ENCODE results near the gene RCOR1. TPM values are rescaled to one million over a fixed set of nuclear protein-coding genes. Genes with fewer than 3 reads are reported as not detected.

Gene RCOR1
- total RNA-seq, 1 experiment from 2014 or later: 34.1 TPM

- DNase-seq: no peak
Observed at GRCh38 chr14:102605029-102605428, 12.6 kb downstream of the RCOR1 start.

More at GRCh38 chr14:102605029-102605428, 12.6 kb downstream of the RCOR1 start:
- H2AFZ ChIP-seq (ENCODE audit: low read length): no peak overlapping the region
- H4K8ac ChIP-seq (replicated peaks; ENCODE audit: insufficient read length, low read depth, low read length): no peak overlapping the region
- no peak overlapping the region for H2BK20ac ChIP-seq (ENCODE audit: low read depth, low read length, poor library complexity, severe bottlenecking)
- H4K91ac ChIP-seq (ENCODE audit: insufficient read length, low read depth, low read length): no peak overlapping the region
- peaks cover 5% of the 10 kb centered on the region for H3K79me1 ChIP-seq (ENCODE audit: insufficient read depth, low read depth, low read length, poor library complexity, severe bottlenecking)
- no peaks in the 10 kb centered on the region for H3K23me2 ChIP-seq (ENCODE audit: insufficient read length, low read depth, low read length, poor library complexity, severe bottlenecking)
- H2BK120ac ChIP-seq (ENCODE audit: low read depth, low read length, poor library complexity, severe bottlenecking): no peak overlapping the region
- H3K23ac ChIP-seq (ENCODE audit: insufficient read length, low read depth, low read length): no peak overlapping the region
- H3K18ac ChIP-seq (ENCODE audit: insufficient read length, low read depth, low read length): peak overlapping the region; percentile 78
- no peaks in the 10 kb centered on the region for H3K9me3 Mint-ChIP-seq
- H3K27ac ChIP-seq (ENCODE audit: insufficient read length, low read depth, low read length): no peak overlapping the region
- no peak overlapping the region for H3K4me2 ChIP-seq (ENCODE audit: insufficient read depth, insufficient read length, low read length)
- no peaks in the 10 kb centered on the region for H3K27me3 ChIP-seq (ENCODE audit: insufficient read depth, low read length)
- H2BK5ac ChIP-seq (ENCODE audit: insufficient read length, low read length): no peak overlapping the region
- H3K27me3 Mint-ChIP-seq (ENCODE audit: low read depth): no peaks in the 10 kb centered on the region
- H3K9ac ChIP-seq (ENCODE audit: extremely low read depth, insufficient read length, low read length): no peak overlapping the region
- no peak overlapping the region for H2BK15ac ChIP-seq (ENCODE audit: low read depth, low read length)
- WGBS (ENCODE audit: extremely low coverage, insufficient read length, low lambda C conversion rate): no CpG with 5 or more reads among the region's 2 CpGs
- H3K36me3 Mint-ChIP-seq (ENCODE audit: insufficient read depth in 1 of 3, low read depth in 3 of 3): peaks cover 2 to 12% (median 12%) of the 10 kb centered on the region in 3 experiments; a peak in 3 of 7 replicates
- H3K27ac Mint-ChIP-seq: 0 out of 7 replicates have a peak overlapping the region, but pooled peaks of 1 of the 3 experiments have one; percentile 36
- no peak overlapping the region for H3K56ac ChIP-seq (ENCODE audit: insufficient read length, low read depth, low read length)
- H4K5ac ChIP-seq (ENCODE audit: insufficient read length, low read depth, low read length): no peak overlapping the region
- no peak overlapping the region for H3K4ac ChIP-seq (ENCODE audit: low read depth, low read length)
- no peak overlapping the region for H2AK5ac ChIP-seq (ENCODE audit: insufficient read length, low read length)
- H3K14ac ChIP-seq (ENCODE audit: insufficient read depth, low read length): no peak overlapping the region
- H3K9me3 ChIP-seq (ENCODE audit: control insufficient read depth, low read depth, low read length): no peaks in the 10 kb centered on the region
- TF ChIP-seq CTCF (conservative IDR thresholded peaks at IDR 0.05): no peak
- H4K20me1 ChIP-seq (ENCODE audit: control insufficient read depth, insufficient read depth, insufficient read length): no peaks in the 10 kb centered on the region
- H3T11ph ChIP-seq (ENCODE audit: low read length): no peak overlapping the region
- H3K4me1 Mint-ChIP-seq: peaks cover 4 to 10% of the 10 kb centered on the region in 2 experiments
- H3K4me3 Mint-ChIP-seq: no peak overlapping the region
- H3K4me1 ChIP-seq (ENCODE audit: insufficient read depth, low read length): no peaks in the 10 kb centered on the region
- H2BK12ac ChIP-seq (ENCODE audit: insufficient read length, low read depth, low read length): no peak overlapping the region
- peaks cover 29% of the 10 kb centered on the region; the same call in 1 of the 2 replicates for H3K79me2 ChIP-seq (ENCODE audit: insufficient read depth, low read length)
